D341Med (cell line): Measurements from ENCODE around the gene C5AR2.
"Not testable (repeated sequence)": the region's sequence is repeated elsewhere in the genome, so short reads cannot be mapped to it uniquely, and the experiment has no call there.

Experiments
- DNase-seq: peaks from one replicate; pipeline ENCODE4 v3.0.0; 2012; ENCODE audit warnings: low spot score

C5AR2 gene

GRCh38 chr19:47323872-47324271 is 8.1 kb upstream of the C5AR2 start:
- no peak for DNase-seq

GRCh38 chr19:47324502-47324901 is 7.5 kb upstream of the C5AR2 start:
- DNase-seq: no peak

GRCh38 chr19:47330466-47330869 is 1.5 kb upstream of the C5AR2 start:
- DNase-seq: no peak

GRCh38 chr19:47331490-47331889 is 485 bp upstream of the C5AR2 start:
- DNase-seq: no peak

- not testable (repeated sequence) for DNase-seq
These were observed 5.1 kb downstream of the C5AR2 start for GRCh38 chr19:47336765-47337718.

DNA sequence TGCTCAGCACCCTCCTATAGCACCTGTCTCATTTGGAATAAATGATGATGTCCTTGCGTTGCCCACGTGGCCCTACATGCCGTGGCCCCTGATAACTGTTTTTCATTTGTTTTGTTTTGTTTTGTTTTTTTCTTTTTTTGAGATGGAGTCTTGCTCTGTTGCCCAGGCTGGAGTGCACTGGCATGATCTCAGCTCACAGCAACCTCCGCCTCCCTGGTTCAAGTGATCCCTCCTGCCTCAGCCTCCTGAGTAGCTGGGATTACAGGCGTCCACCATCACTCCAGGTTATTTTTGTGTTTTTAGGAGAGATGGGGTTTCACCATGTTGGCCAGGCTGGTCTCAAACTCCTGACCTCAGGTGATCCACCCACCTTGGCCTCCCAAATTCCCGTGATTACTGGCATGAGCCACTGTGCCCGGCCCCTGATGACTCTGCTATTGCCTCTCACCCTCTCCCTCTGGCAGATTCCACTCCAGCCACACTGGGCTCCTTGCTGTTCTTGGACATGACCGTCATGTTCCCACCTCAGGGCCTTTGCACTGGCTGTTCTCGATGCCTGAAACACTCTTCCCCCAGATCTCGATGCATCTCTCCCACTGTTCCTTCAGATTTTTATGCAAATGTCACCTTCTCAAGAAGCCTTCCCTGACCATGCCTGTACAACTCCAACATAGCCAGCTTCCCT is 7.4 kb downstream of the C5AR2 start:
- DNase-seq: no peak

GRCh38 chr19:47340477-47341208 is 8.7 kb downstream of the C5AR2 start:
- DNase-seq: no peak

GRCh38 chr19:47341734-47342133 is 9.8 kb downstream of the C5AR2 start:
- no peak for DNase-seq

DNA sequence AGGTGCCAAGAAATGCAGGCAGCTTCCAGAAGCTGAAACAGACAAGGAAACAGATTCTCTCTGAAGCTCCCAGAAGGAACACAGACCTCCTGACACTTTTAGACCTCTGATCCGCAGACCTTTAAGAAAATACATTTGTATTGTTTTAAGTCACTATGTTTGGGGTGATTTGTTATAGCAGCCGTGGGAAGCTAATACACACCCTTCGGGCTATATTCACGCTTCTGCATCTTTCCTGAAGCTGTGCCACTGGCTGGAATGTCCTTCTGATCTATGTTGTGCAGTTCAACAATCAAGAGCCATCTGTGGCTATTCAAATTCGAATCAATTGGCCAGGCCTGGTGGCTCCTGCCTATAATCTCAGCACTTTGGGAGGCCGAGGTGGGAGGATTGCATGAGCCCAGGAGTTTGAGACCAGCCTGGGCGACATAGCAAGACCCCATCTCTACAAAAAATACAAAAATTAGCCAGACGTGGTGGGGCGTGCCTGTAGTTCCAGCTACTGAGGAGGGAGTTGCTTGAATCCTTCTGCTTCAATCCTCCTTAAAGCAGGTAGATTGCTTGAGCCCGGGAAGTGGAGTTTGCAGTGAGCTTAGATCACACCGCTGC is 11.3 kb downstream of the C5AR2 start:
- DNase-seq: no peak

GRCh38 chr19:47344425-47344824 is 12.4 kb downstream of the C5AR2 start:
- no peak for DNase-seq

DNA sequence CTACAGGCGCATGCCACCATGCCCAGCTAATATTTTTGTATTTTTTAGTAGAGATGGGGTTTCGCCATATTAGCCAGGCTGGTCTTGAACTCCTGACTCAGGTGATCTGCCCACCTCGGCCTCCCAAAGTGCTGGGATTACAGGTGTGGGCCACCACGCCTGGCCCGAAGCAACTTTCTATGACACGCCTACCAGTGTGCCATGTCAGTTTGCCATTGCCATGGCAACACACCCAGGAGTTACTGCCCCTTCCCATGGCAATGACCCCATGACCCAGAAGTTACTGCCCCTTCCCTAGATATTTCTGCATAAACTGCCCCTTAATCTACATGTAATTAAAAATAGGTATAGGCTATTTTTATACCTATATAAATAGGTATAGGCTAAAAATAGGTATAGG is 14.0 kb downstream of the C5AR2 start:
- DNase-seq: not testable (repeated sequence)

GRCh38 chr19:47348819-47349795 is 17.1 kb downstream of the C5AR2 start, which contains the start of gene DHX34:
Gene DHX34, plus strand, starts transcription at chr19:47349315. Its CDS starts 3,716 bp downstream, at chr19:47353031.
- DNase-seq: peak; percentile 99

DNA sequence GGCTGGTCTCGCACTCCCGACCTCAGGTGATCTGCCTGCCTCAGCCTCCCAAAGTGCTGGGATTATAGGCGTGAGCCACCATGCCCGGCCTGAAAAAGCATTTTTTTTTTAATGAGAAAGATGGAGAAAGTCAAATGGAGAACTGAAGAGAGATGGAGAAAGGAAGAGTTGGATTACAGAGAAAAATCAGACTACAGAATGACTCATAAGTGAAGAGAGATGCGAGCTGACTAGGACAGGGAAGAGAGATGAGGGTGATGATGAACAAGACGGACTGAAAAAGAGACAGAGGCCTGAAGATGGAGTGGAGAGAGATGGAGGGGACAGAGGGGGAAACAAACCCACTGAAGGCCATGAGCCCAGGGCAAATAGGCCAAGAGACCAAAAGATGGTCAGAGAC is 18.7 kb downstream of the C5AR2 start:
- no peak for DNase-seq

- no peak for DNase-seq
These were observed 19.6 kb downstream of the C5AR2 start for GRCh38 chr19:47351548-47351947.

DNA sequence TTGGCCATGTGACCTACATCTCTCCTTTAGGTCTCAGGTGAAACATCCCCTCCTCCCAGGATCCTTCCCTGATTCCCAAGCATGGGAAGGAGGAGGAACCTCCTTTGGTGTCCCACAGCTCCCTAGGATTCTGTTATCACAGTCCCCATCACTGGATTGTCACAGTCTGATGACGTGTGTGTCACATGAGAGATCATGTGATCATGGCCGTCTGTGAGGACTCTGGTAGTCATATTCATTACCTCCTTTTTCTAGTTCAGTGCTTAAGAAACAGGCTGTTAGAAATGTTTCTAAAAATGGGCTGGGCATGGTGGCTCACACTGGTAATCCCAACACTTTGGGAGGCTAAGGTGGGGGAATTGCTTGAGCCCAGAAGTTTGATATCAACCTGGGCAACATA is 20.1 kb downstream of the C5AR2 start:
- no peak for DNase-seq

- no peak for DNase-seq
These were observed 21.3 kb downstream of the C5AR2 start for GRCh38 chr19:47353307-47353712.

DNA sequence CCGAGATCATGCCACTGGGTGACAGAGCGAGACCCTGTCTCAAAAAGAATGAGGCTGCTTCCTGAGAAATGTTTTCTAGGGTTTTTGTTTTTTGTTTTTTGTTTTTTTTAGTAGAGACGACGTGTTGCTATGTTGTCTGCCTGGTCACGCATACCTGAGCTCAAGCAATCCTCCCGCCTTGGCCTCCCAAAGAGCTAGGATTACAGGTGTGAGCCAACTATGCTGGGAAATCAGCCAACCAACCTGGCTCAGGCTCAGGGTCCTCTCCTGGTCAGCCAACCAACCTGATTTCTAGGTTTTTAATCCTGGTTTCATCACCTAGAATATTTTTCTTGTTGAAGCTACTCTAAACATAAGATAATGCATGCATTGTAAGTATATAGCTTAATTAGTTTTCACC is 24.9 kb downstream of the C5AR2 start:
- no peak for DNase-seq

- DNase-seq: no peak
These were observed 26.1 kb downstream of the C5AR2 start for GRCh38 chr19:47357788-47358680.

DNA sequence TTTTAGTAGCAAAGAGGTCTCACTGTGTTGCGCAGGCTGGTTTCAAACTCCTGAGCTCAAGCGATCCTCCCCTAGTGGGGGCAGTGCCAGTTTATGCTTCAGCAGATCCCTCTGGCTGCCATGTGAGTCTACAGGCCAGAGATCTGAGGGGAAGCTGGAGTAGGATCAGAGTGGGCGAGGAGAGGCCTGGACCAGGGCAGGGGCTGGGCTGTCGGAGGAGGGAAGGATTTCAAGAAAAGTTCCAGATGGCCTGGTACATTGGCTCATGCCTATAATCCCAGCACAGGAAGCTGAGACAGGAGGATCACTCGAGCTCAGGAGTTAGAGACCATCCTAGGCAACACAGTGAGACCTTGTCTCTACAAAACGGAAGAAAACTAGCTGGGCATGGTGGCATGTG is 27.0 kb downstream of the C5AR2 start:
- DNase-seq: no peak

- DNase-seq: no peak
These were observed 30.3 kb downstream of the C5AR2 start for GRCh38 chr19:47362321-47362720.
